Gastroesophageal sphincter (tissue), 4 donors: ENCODE data around the gene MIPOL1. TPM values are rescaled to one million over a fixed set of nuclear protein-coding genes. Genes with fewer than 3 reads are reported as not detected.

Source experiments
- ATAC-seq: fragments of 150-250 bp; one replicate; pipeline ENCODE4 v1.9.1; 2016; ENCODE audit warnings: mild to moderate bottlenecking, moderate library complexity
- H3K27ac ChIP-seq, 4 donors: fragments of 200-600 bp; sonication (generic) in 3 of 4; 1 replicate in 3 of 4; 2 replicates in 1 of 4; pipeline ENCODE4 v1.5.1; 2016 to 2019
- H3K27me3 ChIP-seq: fragments of 200-600 bp; sonication (generic); one replicate; pipeline ENCODE4 v1.5.1; 2019
- H3K36me3 ChIP-seq, 2 donors: fragments of 200-600 bp; sonication (generic); one replicate each; pipeline ENCODE4 v1.5.1; 2019; ENCODE audit warnings: control low read depth in 1 of 2
- H3K4me1 ChIP-seq, 3 donors: fragments of 200-600 bp; sonication (generic); 1 replicate in 2 of 3; 2 replicates in 1 of 3; pipeline ENCODE4 v1.5.1; 2016 to 2019; ENCODE audit warnings: control low read depth in 2 of 3
- H3K4me3 ChIP-seq, 2 donors: fragments of 200-600 bp; sonication (generic); one replicate each; pipeline ENCODE4 v1.5.1; 2019; ENCODE audit warnings: mild to moderate bottlenecking in 1 of 2, moderate library complexity in 1 of 2
- H3K9me3 ChIP-seq, 3 donors: fragments of 200-600 bp; sonication (generic); one replicate each; pipeline ENCODE4 v1.5.1; 2017 to 2019; ENCODE audit warnings: control low read depth in 2 of 3
- CTCF ChIP-seq, 4 experiments: fragments of 200-600 bp in 2 of 4; fragments of 450-650 bp in 2 of 4; sonication (generic) in 1 of 4; IDR thresholded peaks; one replicate each; pipeline ENCODE4 v1.5.1; 2017 to 2019; ENCODE audit warnings: antibody characterized with exemption in 4 of 4, mild to moderate bottlenecking in 2 of 4, moderate library complexity in 2 of 4
- EP300 ChIP-seq: sonication (generic); formaldehyde crosslinking; IDR thresholded peaks from one replicate; pipeline ENCODE4 v1.6.1; 2017; ENCODE audit warnings: antibody characterized with exemption, mild to moderate bottlenecking
- POLR2A ChIP-seq, 2 donors: fragments of 450-650 bp; IDR thresholded peaks; one replicate each; pipeline ENCODE4 v1.6.1; 2017; ENCODE audit warnings: antibody characterized with exemption in 2 of 2, mild to moderate bottlenecking in 2 of 2, moderate library complexity in 1 of 2
- POLR2AphosphoS5 ChIP-seq: sonication (generic); formaldehyde crosslinking; IDR thresholded peaks from one replicate; pipeline ENCODE4 v1.6.1; 2017; ENCODE audit warnings: antibody characterized with exemption
- WGBS, 2 donors: methylation state at CpG; one replicate each; pipeline ENCODE4 v1.1.5; 2018; ENCODE audit warnings: low coverage in 1 of 2; 5-methylcytosine and 5-hydroxymethylcytosine counted together
- total RNA-seq, 4 donors: library from RNA; depleted of rRNA; stranded (reverse); fragments of >200 nt; gene quantifications; one replicate each; pipeline ENCODE4 v1.1.0, GENCODE V29; 2016

MIPOL1 gene
- total RNA-seq, 4 donors from 2014 or later, result 10.6 to 32.8 (median 19.4) TPM

GRCh38 chr14:37413504-37414003 lies 215.8 kb downstream of the MIPOL1 start:
- no peaks in the 10 kb centered on the region for H3K4me1 ChIP-seq
- WGBS, 2 donors, result 83 to 100% methylated on average over 3 of the region's 3 CpGs
- H3K36me3 ChIP-seq, result peaks cover 0 to 3% of the 10 kb centered on the region in 2 donors
- ATAC-seq, result no peak
- no peaks in the 10 kb centered on the region for H3K9me3 ChIP-seq
- H3K27me3 ChIP-seq, result no peaks in the 10 kb centered on the region
- H3K27ac ChIP-seq, result no peak overlapping the region
- no peak overlapping the region for H3K4me3 ChIP-seq
- TF ChIP-seq POLR2A (IDR thresholded peaks at IDR 0.05), result no peak
- no peak for TF ChIP-seq POLR2AphosphoS5
- no peak for TF ChIP-seq EP300
- no peak for TF ChIP-seq CTCF (IDR thresholded peaks at IDR 0.05)

- TF ChIP-seq CTCF (IDR thresholded peaks at IDR 0.05) (no peak), POLR2A (IDR thresholded peaks at IDR 0.05) (no peak), EP300 (no peak), POLR2AphosphoS5 (no peak)
Observed at GRCh38 chr14:37416264-37416663, 218.5 kb downstream of the MIPOL1 start.

GRCh38 chr14:37417151-37417550 lies 219.4 kb downstream of the MIPOL1 start:
- H3K27ac ChIP-seq, result no peak overlapping the region
- whole genome bisulfite sequencing, 2 donors, result 60 to 87% methylated on average over 1 of the region's 1 CpG
- no peak for TF ChIP-seq POLR2AphosphoS5
- H3K4me1 ChIP-seq, result no peaks in the 10 kb centered on the region
- H3K4me3 ChIP-seq, result no peak overlapping the region
- ATAC-seq, result no peak
- H3K9me3 ChIP-seq, result no peaks in the 10 kb centered on the region
- no peaks in the 10 kb centered on the region for H3K27me3 ChIP-seq
- H3K36me3 ChIP-seq, result peaks cover 0 to 3% of the 10 kb centered on the region in 2 donors

More at GRCh38 chr14:37416264-37416663, 218.5 kb downstream of the MIPOL1 start:
- Histone ChIP-seq H3K36me3 (peaks cover 0 to 3% of the 10 kb centered on the region in 2 donors), H3K27me3 (no peaks in the 10 kb centered on the region), H3K27ac (no peak overlapping the region), H3K4me3 (no peak overlapping the region), H3K4me1 (no peaks in the 10 kb centered on the region), H3K9me3 (no peaks in the 10 kb centered on the region)
- WGBS, 2 donors, result 96 to 100% methylated on average over 2 of the region's 2 CpGs
- no peak for ATAC-seq

GRCh38 chr14:37417833-37418232 lies 220.1 kb downstream of the MIPOL1 start:
- WGBS, 2 donors, result 44 to 60% methylated on average over 1 of the region's 1 CpG
- H3K4me1 ChIP-seq, result no peaks in the 10 kb centered on the region
- no peak for ATAC-seq

GRCh38 chr14:37420622-37421021 lies 222.9 kb downstream of the MIPOL1 start:
- TF ChIP-seq CTCF (IDR thresholded peaks at IDR 0.05), result no peak
- no peak for TF ChIP-seq POLR2AphosphoS5
- no peak for TF ChIP-seq POLR2A (IDR thresholded peaks at IDR 0.05)
- no peak for TF ChIP-seq EP300
- Histone ChIP-seq H3K27me3 (no peaks in the 10 kb centered on the region), H3K4me3 (no peak overlapping the region), H3K4me1 (no peaks in the 10 kb centered on the region), H3K27ac (no peak overlapping the region), H3K36me3 (peaks cover 0 to 11% of the 10 kb centered on the region in 2 donors), H3K9me3 (no peaks in the 10 kb centered on the region)
- ATAC-seq, result no peak
- WGBS, 2 donors, result 96 to 100% methylated on average over 2 of the region's 2 CpGs

More at GRCh38 chr14:37417833-37418232, 220.1 kb downstream of the MIPOL1 start:
- no peak for TF ChIP-seq CTCF (IDR thresholded peaks at IDR 0.05)
- no peak for TF ChIP-seq EP300
- no peak for TF ChIP-seq POLR2A (IDR thresholded peaks at IDR 0.05)
- no peak for TF ChIP-seq POLR2AphosphoS5
- Histone ChIP-seq H3K36me3 (peaks cover 0 to 3% of the 10 kb centered on the region in 2 donors), H3K27me3 (no peaks in the 10 kb centered on the region), H3K9me3 (no peaks in the 10 kb centered on the region), H3K27ac (no peak overlapping the region), H3K4me3 (no peak overlapping the region)
